GM12878 (cell line): ENCODE measurements around the gene MYO7A.

Experiments used
- ASH2L ChIP-seq: fragments of 300-600, 200-600 bp; sonication (generic); IDR thresholded peaks from 2 replicates; pipeline ENCODE4 v1.6.1; 2017; ENCODE audit warnings: low read depth, mild to moderate bottlenecking, borderline replicate concordance
- CBFB ChIP-seq: IDR thresholded peaks from 2 replicates; pipeline ENCODE4 v1.6.1; 2016; ENCODE audit warnings: antibody characterized with exemption, low read depth
- CHD2 ChIP-seq: IDR thresholded peaks from 2 replicates; pipeline ENCODE4 v1.6.1; 2011; ENCODE audit warnings: low read depth, low read length, improper control_type of control experiment, borderline replicate concordance
- FOXM1 ChIP-seq: IDR thresholded peaks from 2 replicates; pipeline ENCODE4 v1.6.1; 2012; ENCODE audit warnings: low read depth, mild to moderate bottlenecking, inconsistent platforms, low read length, moderate library complexity
- MTA3 ChIP-seq: IDR thresholded peaks from 2 replicates; pipeline ENCODE4 v1.6.1; 2012; ENCODE audit warnings: low read length, inconsistent platforms, borderline replicate concordance
- MXI1 ChIP-seq: fragments of 150-350 bp; IDR thresholded peaks from 2 replicates; pipeline ENCODE4 v1.6.1; 2011; ENCODE audit warnings: low read depth, mild to moderate bottlenecking, inconsistent platforms, low read length, improper control_type of control experiment
- NRF1 ChIP-seq: conservative IDR thresholded peaks from 2 replicates; pipeline ENCODE4 v1.6.1; 2011; ENCODE audit warnings: mild to moderate bottlenecking, low read depth, low read length, improper control_type of control experiment
- POLR2A ChIP-seq: IDR thresholded peaks from 2 replicates; pipeline ENCODE4 v1.6.1; 2011; ENCODE audit warnings: low read depth, mild to moderate bottlenecking, low read length
- RCOR1 ChIP-seq: conservative IDR thresholded peaks from 2 replicates; pipeline ENCODE4 v1.6.1; 2012; ENCODE audit warnings: low read depth, low read length, improper control_type of control experiment
- SIN3A ChIP-seq: IDR thresholded peaks from 2 replicates; pipeline ENCODE4 v1.6.1; 2012; ENCODE audit warnings: low read depth, low read length, improper control_type of control experiment
- STAT3 ChIP-seq: IDR thresholded peaks from 2 replicates; pipeline ENCODE4 v1.6.1; 2011; ENCODE audit warnings: low read depth, low read length, improper control_type of control experiment
- YY1 ChIP-seq: IDR thresholded peaks from 2 replicates; pipeline ENCODE4 v1.6.1; 2011; ENCODE audit warnings: low read depth, mild to moderate bottlenecking, low read length
- TF ChIP-seq, protein P1 (sequence below), 3 experiments: IDR thresholded peaks in 2 of 3; conservative IDR thresholded peaks in 1 of 3; 2 replicates each; pipeline ENCODE4 v1.5.1; 2011; ENCODE audit warnings: low read depth in 3 of 3, low read length in 3 of 3, mild to moderate bottlenecking in 3 of 3, control low read depth in 2 of 3, moderate library complexity in 2 of 3, inconsistent platforms in 1 of 3, mixed read lengths in 1 of 3; ENCODE audit not compliant: control insufficient read depth in 2 of 3, insufficient read depth in 1 of 3; ENCODE audit errors: extremely low read depth in 1 of 3
- TF ChIP-seq, protein P2 (sequence below): IDR thresholded peaks from 2 replicates; pipeline ENCODE4 v1.6.1; 2011; ENCODE audit warnings: borderline replicate concordance, low read depth, mild to moderate bottlenecking, moderate library complexity, mixed read lengths, low read length; ENCODE audit not compliant: insufficient read depth; ENCODE audit errors: extremely low read length

DNA sequence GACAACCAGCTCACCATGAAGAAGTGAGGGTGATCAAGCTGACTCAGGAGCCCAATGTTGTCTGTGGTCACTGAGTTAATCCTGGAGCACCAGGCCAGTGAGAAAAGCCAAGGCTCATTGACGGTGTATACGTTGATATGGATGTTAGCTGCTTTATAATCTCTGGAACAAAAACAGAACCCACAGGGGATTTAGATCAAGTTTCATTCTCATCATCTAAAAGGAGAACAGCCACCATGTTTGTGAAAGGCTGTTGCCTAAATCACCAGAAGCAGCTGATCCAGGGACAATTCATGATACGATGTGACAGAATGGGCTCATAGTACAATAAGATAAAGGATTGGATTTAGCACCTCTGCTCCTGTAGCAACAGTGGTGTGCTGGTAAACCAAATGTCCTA is 105.0 kb downstream of the MYO7A start:
- TF ChIP-seq CHD2, result no peak
- TF ChIP-seq, protein P1, sequence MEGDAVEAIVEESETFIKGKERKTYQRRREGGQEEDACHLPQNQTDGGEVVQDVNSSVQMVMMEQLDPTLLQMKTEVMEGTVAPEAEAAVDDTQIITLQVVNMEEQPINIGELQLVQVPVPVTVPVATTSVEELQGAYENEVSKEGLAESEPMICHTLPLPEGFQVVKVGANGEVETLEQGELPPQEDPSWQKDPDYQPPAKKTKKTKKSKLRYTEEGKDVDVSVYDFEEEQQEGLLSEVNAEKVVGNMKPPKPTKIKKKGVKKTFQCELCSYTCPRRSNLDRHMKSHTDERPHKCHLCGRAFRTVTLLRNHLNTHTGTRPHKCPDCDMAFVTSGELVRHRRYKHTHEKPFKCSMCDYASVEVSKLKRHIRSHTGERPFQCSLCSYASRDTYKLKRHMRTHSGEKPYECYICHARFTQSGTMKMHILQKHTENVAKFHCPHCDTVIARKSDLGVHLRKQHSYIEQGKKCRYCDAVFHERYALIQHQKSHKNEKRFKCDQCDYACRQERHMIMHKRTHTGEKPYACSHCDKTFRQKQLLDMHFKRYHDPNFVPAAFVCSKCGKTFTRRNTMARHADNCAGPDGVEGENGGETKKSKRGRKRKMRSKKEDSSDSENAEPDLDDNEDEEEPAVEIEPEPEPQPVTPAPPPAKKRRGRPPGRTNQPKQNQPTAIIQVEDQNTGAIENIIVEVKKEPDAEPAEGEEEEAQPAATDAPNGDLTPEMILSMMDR (IDR thresholded peaks at IDR 0.05 in 2 of 3, conservative IDR thresholded peaks at IDR 0.05 in 1 of 3; ENCODE audit: control insufficient read depth in 2 of 3, extremely low read depth in 1 of 3, insufficient read depth in 1 of 3, low read depth in 3 of 3, low read length in 3 of 3), result no peak
- TF ChIP-seq SIN3A, result no peak
- no peak for TF ChIP-seq MXI1
- no peak for TF ChIP-seq ASH2L
- no peak for TF ChIP-seq STAT3
- no peak for TF ChIP-seq YY1
- no peak for TF ChIP-seq FOXM1
- TF ChIP-seq CBFB, result no peak
- no peak for TF ChIP-seq RCOR1
- TF ChIP-seq POLR2A, result no peak
- TF ChIP-seq MTA3, result no peak
- TF ChIP-seq, protein P2, sequence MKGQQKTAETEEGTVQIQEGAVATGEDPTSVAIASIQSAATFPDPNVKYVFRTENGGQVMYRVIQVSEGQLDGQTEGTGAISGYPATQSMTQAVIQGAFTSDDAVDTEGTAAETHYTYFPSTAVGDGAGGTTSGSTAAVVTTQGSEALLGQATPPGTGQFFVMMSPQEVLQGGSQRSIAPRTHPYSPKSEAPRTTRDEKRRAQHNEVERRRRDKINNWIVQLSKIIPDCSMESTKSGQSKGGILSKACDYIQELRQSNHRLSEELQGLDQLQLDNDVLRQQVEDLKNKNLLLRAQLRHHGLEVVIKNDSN, result no peak
- TF ChIP-seq NRF1, result no peak
